HG02885 (cell line): ENCODE measurements around the gene NCKAP5.

ENCODE experiments used
- ATAC-seq: cut with Tn5 transposase; IDR thresholded peaks from one replicate; pipeline ENCODE4 v1.9.1; 2021; ENCODE audit warnings: mild to moderate bottlenecking; ENCODE audit not compliant: unreplicated experiment, poor library complexity

The NCKAP5 gene

DNA sequence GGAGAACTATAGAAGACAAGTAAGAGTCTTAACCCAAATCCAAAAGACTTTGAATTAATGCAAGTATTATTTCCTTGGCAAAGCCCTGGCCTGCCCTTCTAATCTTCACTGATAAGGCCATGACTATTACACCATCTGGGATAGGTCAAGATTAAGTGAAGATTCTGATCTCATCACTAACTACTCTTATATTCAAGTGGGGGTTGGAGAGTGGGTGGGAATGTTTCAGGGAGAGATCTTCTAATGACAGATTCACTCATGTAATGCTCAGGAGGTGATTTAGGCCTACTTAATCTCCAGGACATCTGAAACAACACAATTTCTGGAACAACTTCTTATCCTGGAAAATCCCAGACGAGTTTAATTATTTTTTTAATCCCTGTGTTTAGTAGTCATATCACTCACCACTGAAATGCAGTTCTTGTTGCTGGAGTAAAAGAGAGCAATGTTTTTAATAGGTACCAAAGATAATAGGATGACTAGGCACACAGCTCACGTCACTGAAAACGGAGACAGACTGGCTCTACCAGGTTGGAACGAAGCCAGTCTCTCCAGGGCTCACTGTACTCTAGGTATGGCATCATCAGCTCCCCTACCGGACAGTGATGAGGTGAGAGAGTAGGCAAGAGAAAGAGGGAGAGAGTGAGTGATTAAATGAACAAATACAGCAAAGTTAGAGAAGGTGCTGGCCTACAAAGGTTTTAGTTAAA is 133.1 kb downstream of the NCKAP5 start:
- no peak for ATAC-seq

- no peak for ATAC-seq
Observed at GRCh38 chr2:133433455-133434451, 134.5 kb downstream of the NCKAP5 start.

GRCh38 chr2:133432778-133433177 is 135.5 kb downstream of the NCKAP5 start:
- ATAC-seq: no peak

GRCh38 chr2:133431289-133431688 is 137.0 kb downstream of the NCKAP5 start:
- no peak for ATAC-seq

- no peak for ATAC-seq
Observed at GRCh38 chr2:133426791-133427190, 141.5 kb downstream of the NCKAP5 start.

DNA sequence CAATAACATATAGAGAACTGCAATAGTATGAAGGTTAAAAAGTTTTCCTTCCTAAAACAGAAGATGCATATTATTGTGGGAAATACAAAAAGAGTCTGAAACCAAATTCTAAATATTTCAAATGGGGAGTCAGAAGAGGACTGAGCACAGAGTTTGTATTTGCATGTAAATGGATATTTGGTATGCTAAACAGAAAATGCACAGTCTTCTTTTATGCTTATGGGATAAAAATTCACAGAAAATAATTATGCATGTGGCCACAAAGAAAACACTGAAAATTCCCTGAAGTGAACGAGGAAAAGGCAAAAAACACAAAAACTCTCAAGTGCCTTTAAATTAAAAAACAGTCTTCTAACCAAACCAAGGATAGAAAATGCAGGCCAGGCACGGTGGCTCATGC is 142.7 kb downstream of the NCKAP5 start:
- ATAC-seq: no peak

DNA sequence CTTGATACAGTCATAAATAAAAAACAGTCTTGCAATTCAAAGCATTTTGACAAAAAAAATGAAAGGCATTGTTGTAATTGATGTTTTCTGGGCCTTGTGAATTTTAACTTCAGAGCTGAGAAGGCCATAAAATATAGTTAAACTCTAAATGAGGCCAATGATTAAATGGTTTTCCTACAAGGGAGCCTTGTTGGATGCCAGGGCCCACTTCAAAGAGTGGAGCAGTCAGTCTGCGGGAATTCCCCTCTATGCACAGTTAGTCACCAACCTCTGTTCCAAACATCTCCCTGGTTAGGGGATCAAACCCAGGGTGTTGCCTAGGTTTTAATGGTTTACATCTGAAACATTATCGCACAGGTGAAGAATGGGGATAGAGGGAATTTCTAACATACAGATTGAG is 143.4 kb downstream of the NCKAP5 start:
- no peak for ATAC-seq

DNA sequence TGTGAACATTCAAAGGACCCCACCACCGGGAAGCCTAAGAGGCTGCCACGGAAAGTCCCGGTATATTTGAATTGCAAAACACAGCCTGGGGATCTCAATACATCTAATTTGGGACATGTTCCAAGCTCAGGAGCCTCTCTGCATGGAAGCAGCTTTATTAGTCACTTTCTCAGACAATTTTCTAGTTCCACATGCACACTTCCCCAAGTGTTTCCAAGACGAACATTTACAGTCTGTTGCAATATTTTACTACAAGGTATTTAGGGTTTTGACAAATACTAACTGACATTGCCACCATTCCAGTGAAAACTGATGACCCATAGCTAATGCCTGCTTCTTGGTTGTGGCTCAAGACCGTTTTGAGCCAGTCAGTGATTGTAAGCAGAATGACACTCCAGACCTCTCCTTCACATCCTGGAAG is 145.3 kb downstream of the NCKAP5 start:
- ATAC-seq: no peak

GRCh38 chr2:133421516-133422324 is 146.5 kb downstream of the NCKAP5 start:
- peak; percentile 65 for ATAC-seq

- no peak for ATAC-seq
Observed at GRCh38 chr2:133420788-133421187, 147.5 kb downstream of the NCKAP5 start.

- no peak for ATAC-seq
Observed at GRCh38 chr2:133418671-133419070, 149.6 kb downstream of the NCKAP5 start.

- no peak for ATAC-seq
Observed at GRCh38 chr2:133418021-133418420, 150.2 kb downstream of the NCKAP5 start.

DNA sequence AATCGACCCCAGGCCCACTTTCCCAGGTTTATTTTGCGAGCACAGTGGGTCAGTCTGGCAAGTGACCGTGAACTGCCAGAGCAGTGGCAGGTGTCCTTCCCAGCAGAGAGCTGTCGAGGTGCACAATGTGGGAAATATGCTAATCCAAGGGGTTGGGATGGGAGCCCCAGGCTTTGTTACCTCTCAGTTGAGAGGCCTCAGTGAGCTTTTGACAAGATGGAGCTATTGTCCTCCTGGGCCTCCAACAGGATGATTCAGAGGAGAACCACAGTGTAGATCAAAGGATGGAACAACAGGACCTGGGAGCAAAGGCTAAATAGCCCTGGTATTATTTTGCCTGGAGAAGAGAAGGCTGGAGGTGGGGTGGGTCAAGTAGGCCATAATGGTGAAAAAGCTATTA is 150.8 kb downstream of the NCKAP5 start:
- ATAC-seq: no peak

DNA sequence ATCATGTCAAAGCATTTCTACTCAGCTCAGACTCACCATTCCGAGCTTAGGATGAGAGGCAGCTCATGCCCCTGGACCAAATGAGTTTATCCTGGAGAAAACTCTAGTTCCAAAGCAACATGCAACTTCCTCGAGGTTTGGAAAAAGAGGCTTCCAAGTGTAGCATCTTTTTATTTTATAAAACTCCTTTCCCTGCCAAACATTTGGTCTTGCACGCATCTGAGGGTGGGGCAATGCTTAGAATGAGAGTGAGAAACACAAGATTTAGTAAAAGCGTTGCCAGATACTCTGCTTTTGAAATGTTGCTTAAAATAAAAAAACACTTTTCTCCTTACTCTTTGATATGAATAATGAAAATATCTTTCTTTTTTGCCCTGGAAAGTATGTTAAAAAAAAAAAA is 151.5 kb downstream of the NCKAP5 start:
- no peak for ATAC-seq

DNA sequence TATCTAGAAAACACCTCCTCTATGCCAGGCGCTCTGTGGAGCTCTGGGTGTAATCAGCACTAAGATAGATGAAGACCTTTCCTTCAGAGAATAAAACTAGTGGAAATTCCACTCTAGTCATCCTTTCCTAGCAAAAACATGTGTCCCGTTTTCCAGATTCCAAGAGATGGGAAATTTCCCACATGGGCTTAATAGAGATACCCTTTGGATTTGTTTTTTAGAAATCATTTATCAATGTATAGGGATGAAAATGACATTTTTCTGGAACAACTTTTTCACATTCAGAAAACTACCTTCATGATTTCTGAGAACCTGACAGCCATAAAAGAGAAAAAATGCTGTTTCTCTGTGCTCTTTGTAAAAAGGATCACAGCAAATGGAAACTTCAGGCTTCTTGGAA is 152.1 kb downstream of the NCKAP5 start:
- ATAC-seq: no peak

GRCh38 chr2:133415210-133415876 is 152.9 kb downstream of the NCKAP5 start:
- no peak for ATAC-seq

GRCh38 chr2:133414486-133415209 is 153.6 kb downstream of the NCKAP5 start:
- no peak for ATAC-seq

GRCh38 chr2:133413863-133414262 is 154.4 kb downstream of the NCKAP5 start:
- ATAC-seq: no peak

GRCh38 chr2:133412694-133413093 is 155.6 kb downstream of the NCKAP5 start:
- ATAC-seq: no peak
